ENCODE measurements around the gene HIVEP2.

HIVEP2 gene

GRCh38 chr6:142732790-142733189 lies 212.2 kb downstream of the HIVEP2 start:
- no peak for DNase-seq (ENCODE audit: low spot score)

- DNase-seq (ENCODE audit: low spot score), result no peak
Observed at GRCh38 chr6:142731611-142732010, 213.4 kb downstream of the HIVEP2 start.

GRCh38 chr6:142729618-142730017 lies 215.4 kb downstream of the HIVEP2 start:
- no peak for DNase-seq (ENCODE audit: low spot score)

GRCh38 chr6:142728910-142729481 lies 216.0 kb downstream of the HIVEP2 start:
- DNase-seq (ENCODE audit: low spot score), result no peak

GRCh38 chr6:142728364-142728763 lies 216.6 kb downstream of the HIVEP2 start:
- DNase-seq (ENCODE audit: low spot score), result no peak

GRCh38 chr6:142726616-142727015 lies 218.4 kb downstream of the HIVEP2 start:
- DNase-seq (ENCODE audit: low spot score), result no peak

- DNase-seq (ENCODE audit: low spot score), result no peak
Observed at GRCh38 chr6:142725024-142725770, 219.8 kb downstream of the HIVEP2 start.

GRCh38 chr6:142722841-142723240 lies 222.1 kb downstream of the HIVEP2 start:
- no peak for DNase-seq (ENCODE audit: low spot score)

- DNase-seq (ENCODE audit: low spot score), result no peak
Observed at GRCh38 chr6:142722012-142722411, 223.0 kb downstream of the HIVEP2 start.

GRCh38 chr6:142721215-142721920 lies 223.6 kb downstream of the HIVEP2 start:
- no peak for DNase-seq (ENCODE audit: low spot score)

GRCh38 chr6:142718667-142719191 lies 226.2 kb downstream of the HIVEP2 start:
- no peak for DNase-seq (ENCODE audit: low spot score)

- DNase-seq (ENCODE audit: low spot score), result no peak
Observed at GRCh38 chr6:142716097-142716496, 228.9 kb downstream of the HIVEP2 start.

- no peak for DNase-seq (ENCODE audit: low spot score)
Observed at GRCh38 chr6:142714951-142715785, 229.8 kb downstream of the HIVEP2 start.

- DNase-seq (ENCODE audit: low spot score), result no peak
Observed at GRCh38 chr6:142713959-142714358, 231.0 kb downstream of the HIVEP2 start.

- DNase-seq (ENCODE audit: low spot score), result no peak
Observed at GRCh38 chr6:142712231-142712630, 232.7 kb downstream of the HIVEP2 start.

- DNase-seq (ENCODE audit: low spot score), result no peak
Observed at GRCh38 chr6:142708651-142709050, 236.3 kb downstream of the HIVEP2 start.

GRCh38 chr6:142707255-142707654 lies 237.7 kb downstream of the HIVEP2 start:
- no peak for DNase-seq (ENCODE audit: low spot score)

- no peak for DNase-seq (ENCODE audit: low spot score)
Observed at GRCh38 chr6:142706210-142706609, 238.8 kb downstream of the HIVEP2 start.

- no peak for DNase-seq (ENCODE audit: low spot score)
Observed at GRCh38 chr6:142705054-142705453, 239.9 kb downstream of the HIVEP2 start.

GRCh38 chr6:142702501-142703460 lies 242.2 kb downstream of the HIVEP2 start:
- DNase-seq (ENCODE audit: low spot score), result peak; percentile 3
